OCI-LY3 (cell line): ENCODE data around the gene SLC35F3.

Experiments
- CTCF ChIP-seq: fragments of 200-600, 300-600 bp; sonication (generic); IDR thresholded peaks from 2 replicates; pipeline ENCODE4 v1.5.1; 2014; ENCODE audit warnings: antibody characterized with exemption, low read length, low read depth
- EZH2phosphoT487 ChIP-seq: fragments of 200-600 bp; shearing (Covaris generic); IDR thresholded peaks from 2 replicates; pipeline ENCODE4 v1.6.1; 2018; ENCODE audit warnings: antibody characterized with exemption, mixed run types, low read depth

GRCh38 chr1:234313171-234313570 lies 408.7 kb downstream of the SLC35F3 start:
- TF ChIP-seq CTCF = no peak
- no peak for TF ChIP-seq EZH2phosphoT487
